NCI-H774 (cell line): ENCODE data around the gene B3GNT3.

ENCODE experiments used
- DNase-seq: peaks from one replicate; lab custom pipeline; 2025; lab: John Stamatoyannopoulos, UW

Gene B3GNT3

DNA sequence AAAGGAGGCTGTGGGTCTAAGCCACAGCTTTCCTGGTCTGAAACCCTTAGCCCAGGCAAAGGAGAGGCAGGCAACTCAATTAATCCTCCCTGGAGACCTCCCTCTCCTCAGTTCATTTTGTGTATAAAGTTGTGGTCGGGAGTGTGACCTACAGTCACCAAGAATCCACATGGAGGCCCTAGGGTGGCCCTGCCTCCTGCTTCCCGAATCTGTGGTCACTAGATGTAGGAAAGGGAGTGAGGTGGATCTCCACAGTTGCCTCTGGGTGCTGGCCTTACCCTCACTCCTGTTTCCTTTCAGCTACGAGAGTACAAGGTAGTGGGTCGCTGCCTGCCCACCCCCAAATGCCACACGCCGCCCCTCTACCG is 66.0 kb downstream of the B3GNT3 start:
- DNase-seq: no peak

DNA sequence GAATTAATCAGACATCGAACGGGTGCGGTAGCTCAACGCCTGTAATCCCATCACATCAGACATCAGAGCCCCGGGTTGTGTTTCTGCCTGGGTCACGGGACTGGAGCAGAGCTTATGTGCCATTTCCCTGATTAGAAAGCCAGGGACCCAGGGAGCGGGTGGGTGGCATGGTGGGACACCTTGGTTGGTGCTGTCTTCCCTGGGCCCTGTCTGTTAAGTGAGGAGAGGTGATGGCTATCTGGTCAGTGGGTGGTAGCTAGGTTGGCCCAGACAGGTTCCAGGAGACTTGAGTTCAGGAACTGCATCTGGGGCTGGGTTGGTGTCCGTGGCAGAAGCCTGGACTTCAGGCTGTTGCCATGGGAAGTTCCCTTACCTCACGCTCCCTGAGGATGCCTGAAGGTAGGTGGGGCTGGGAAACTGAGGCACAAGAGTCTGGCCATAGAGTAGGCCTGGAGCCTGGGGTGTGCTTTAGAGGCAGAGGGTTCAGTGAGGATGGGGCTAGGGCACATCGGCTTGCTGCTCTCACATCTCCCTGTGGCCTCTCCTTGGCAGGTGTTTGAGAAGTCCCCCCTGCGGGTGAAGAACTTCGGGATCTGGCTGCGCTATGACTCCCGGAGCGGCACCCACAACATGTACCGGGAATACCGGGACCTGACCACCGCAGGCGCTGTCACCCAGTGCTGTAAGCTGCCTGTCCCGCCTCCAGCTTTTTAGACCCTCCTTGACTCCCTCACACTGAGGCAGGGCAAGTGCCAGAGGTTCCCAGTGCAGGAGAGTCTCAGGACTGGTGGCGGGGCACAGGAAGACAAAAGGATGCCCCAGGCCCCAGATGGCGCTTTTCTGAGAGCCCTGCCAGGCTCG is 66.8 kb downstream of the B3GNT3 start:
- no peak for DNase-seq

DNA sequence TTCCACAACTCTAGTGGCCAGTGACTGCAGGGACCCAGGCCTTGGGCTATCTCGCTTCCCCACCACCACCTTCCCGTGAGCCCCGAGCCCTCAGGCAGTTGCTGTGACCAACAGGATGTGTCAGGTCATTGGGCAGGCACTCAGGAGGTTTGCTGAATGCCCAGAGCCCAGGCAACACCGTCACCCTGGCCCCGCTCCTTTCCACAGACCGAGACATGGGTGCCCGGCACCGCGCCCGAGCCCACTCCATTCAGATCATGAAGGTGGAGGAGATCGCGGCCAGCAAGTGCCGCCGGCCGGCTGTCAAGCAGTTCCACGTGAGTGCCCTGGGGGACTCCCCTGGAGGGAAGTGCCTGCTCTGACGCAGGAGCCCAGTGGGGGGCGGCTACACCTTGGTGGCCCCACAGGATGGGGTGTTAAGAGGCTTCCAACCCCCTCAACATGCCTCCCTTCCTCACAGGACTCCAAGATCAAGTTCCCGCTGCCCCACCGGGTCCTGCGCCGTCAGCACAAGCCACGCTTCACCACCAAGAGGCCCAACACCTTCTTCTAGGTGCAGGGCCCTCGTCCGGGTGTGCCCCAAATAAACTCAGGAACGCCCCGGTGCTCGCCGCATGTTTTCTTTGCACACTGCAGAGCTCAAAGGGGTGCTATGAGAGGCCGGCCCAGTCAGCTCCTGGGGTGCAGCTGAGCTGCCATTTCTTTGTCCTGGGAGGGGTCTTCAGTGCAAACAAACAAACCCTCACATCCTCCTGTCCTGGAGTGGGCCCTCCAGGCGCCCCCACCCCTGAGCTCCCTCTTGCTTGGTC is 68.0 kb downstream of the B3GNT3 start:
- no peak for DNase-seq
